WTC11 (cell line): ENCODE measurements around the gene SNCA. TPM values are rescaled to one million over a fixed set of nuclear protein-coding genes. Genes with fewer than 3 reads are reported as not detected.

Source experiments
- ATAC-seq: fragments of 200-7000 bp; cut with Tn5 transposase; 2 replicates; pipeline ENCODE4 v1.10.0; 2021; ENCODE audit warnings: mild to moderate bottlenecking, moderate library complexity
- Bru-seq: library from RNA; stranded (reverse); fragments of 400-500 nt; gene quantifications from one replicate; lab custom pipeline; 2021; lab: Mats Ljungman, UMichigan
- CTCF ChIA-PET: fragments of 300-600 bp; sonication (Branson Sonifier 250); formaldehyde crosslinking; loops from one replicate; lab custom pipeline; 2021; ENCODE audit warnings: antibody characterized with exemption; lab: Charles Lee
- POLR2A ChIA-PET: fragments of 350-600 bp; sonication (Branson Sonifier 250); formaldehyde crosslinking; loops from one replicate; lab custom pipeline; 2021; ENCODE audit warnings: antibody characterized with exemption; lab: Charles Lee
- DNase-seq: peaks from one replicate; pipeline ENCODE4 v3.0.0; 2021; ENCODE audit warnings: low spot score
- H3K27ac Mint-ChIP-seq: 2 replicates; pipeline ENCODE4 v1.8.0; 2021; ENCODE audit warnings: mixed read lengths
- H3K27me3 Mint-ChIP-seq: 2 replicates; pipeline ENCODE4 v1.8.0; 2021; ENCODE audit warnings: low read depth, mild to moderate bottlenecking, moderate library complexity, mixed read lengths
- H3K36me3 Mint-ChIP-seq: 2 replicates; pipeline ENCODE4 v1.8.0; 2021; ENCODE audit warnings: mixed read lengths
- H3K4me1 Mint-ChIP-seq: 2 replicates; pipeline ENCODE4 v1.8.0; 2022; ENCODE audit warnings: mixed read lengths
- H3K4me3 Mint-ChIP-seq: 2 replicates; pipeline ENCODE4 v1.8.0; 2021; ENCODE audit warnings: mild to moderate bottlenecking, moderate library complexity, mixed read lengths
- H3K9me3 Mint-ChIP-seq: 2 replicates; pipeline ENCODE4 v1.8.0; 2021; ENCODE audit warnings: mixed read lengths
- CBFB ChIP-seq: sonication (generic); formaldehyde crosslinking; IDR thresholded peaks from 2 replicates; pipeline ENCODE4 v1.8.1; 2022; ENCODE audit warnings: mild to moderate bottlenecking, low read depth, missing genetic modification reagents
- CREM ChIP-seq: sonication (generic); formaldehyde crosslinking; IDR thresholded peaks from 2 replicates; pipeline ENCODE4 v1.8.1; 2022; ENCODE audit warnings: mild to moderate bottlenecking, missing genetic modification reagents, moderate library complexity
- ESRRA ChIP-seq: sonication (generic); formaldehyde crosslinking; IDR thresholded peaks from 2 replicates; pipeline ENCODE4 v1.8.1; 2022; ENCODE audit warnings: mild to moderate bottlenecking, missing genetic modification reagents, borderline replicate concordance
- ETV6 ChIP-seq: sonication (generic); formaldehyde crosslinking; IDR thresholded peaks from 2 replicates; pipeline ENCODE4 v1.8.1; 2022; ENCODE audit warnings: mild to moderate bottlenecking, missing genetic modification reagents
- FOXK1 ChIP-seq: sonication (generic); formaldehyde crosslinking; IDR thresholded peaks from 2 replicates; pipeline ENCODE4 v1.8.0; 2022; ENCODE audit warnings: mild to moderate bottlenecking, moderate library complexity, missing genetic modification reagents
- FOXP1 ChIP-seq: sonication (generic); formaldehyde crosslinking; IDR thresholded peaks from 2 replicates; pipeline ENCODE4 v1.8.0; 2022; ENCODE audit warnings: missing genetic modification reagents, mild to moderate bottlenecking, moderate library complexity, borderline replicate concordance
- GABPB1 ChIP-seq: sonication (generic); formaldehyde crosslinking; IDR thresholded peaks from 2 replicates; pipeline ENCODE4 v1.8.1; 2023; ENCODE audit warnings: mild to moderate bottlenecking, missing genetic modification reagents
- GTF2I ChIP-seq: fragments of 250-450 bp; sonication (Bioruptor Pico); conservative IDR thresholded peaks from 2 replicates; pipeline ENCODE4 v1.4.0; 2021; ENCODE audit warnings: mild to moderate bottlenecking
- HMGA2 ChIP-seq: fragments of 250-450 bp; sonication (Bioruptor Pico); IDR thresholded peaks from 2 replicates; pipeline ENCODE4 v1.4.0; 2021; ENCODE audit warnings: mild to moderate bottlenecking, moderate library complexity
- JAZF1 ChIP-seq: fragments of 250-450 bp; sonication (Bioruptor Pico); IDR thresholded peaks from 2 replicates; pipeline ENCODE4 v1.9.0; 2021; ENCODE audit warnings: moderate library complexity, mild to moderate bottlenecking, inconsistent platforms
- NFATC4 ChIP-seq: fragments of 250-450 bp; sonication (Bioruptor Pico); IDR thresholded peaks from 2 replicates; pipeline ENCODE4 v1.9.0; 2021; ENCODE audit warnings: mild to moderate bottlenecking
- NFE2L1 ChIP-seq: sonication (generic); formaldehyde crosslinking; IDR thresholded peaks from 2 replicates; pipeline ENCODE4 v1.8.1; 2023; ENCODE audit warnings: missing genetic modification reagents
- NR1H2 ChIP-seq: sonication (generic); formaldehyde crosslinking; IDR thresholded peaks from 2 replicates; pipeline ENCODE4 v1.9.0; 2021; ENCODE audit warnings: mild to moderate bottlenecking, moderate library complexity, missing genetic modification reagents
- PRRX2 ChIP-seq: fragments of 250-450 bp; sonication (Bioruptor Pico); IDR thresholded peaks from 2 replicates; pipeline ENCODE4 v1.8.0; 2021; ENCODE audit warnings: mild to moderate bottlenecking
- RORB ChIP-seq: fragments of 250-450 bp; sonication (Bioruptor Pico); IDR thresholded peaks from 2 replicates; pipeline ENCODE4 v1.9.0; 2021; ENCODE audit warnings: mild to moderate bottlenecking
- SOX15 ChIP-seq: fragments of 250-450 bp; sonication (Bioruptor Pico); IDR thresholded peaks from 2 replicates; pipeline ENCODE4 v1.9.0; 2021; ENCODE audit warnings: mild to moderate bottlenecking
- SP1 ChIP-seq: sonication (generic); formaldehyde crosslinking; conservative IDR thresholded peaks from 2 replicates; pipeline ENCODE4 v1.8.1; 2022; ENCODE audit warnings: missing genetic modification reagents
- TEAD4 ChIP-seq: sonication (generic); formaldehyde crosslinking; IDR thresholded peaks from 2 replicates; pipeline ENCODE4 v1.8.0; 2022; ENCODE audit warnings: mild to moderate bottlenecking, missing genetic modification reagents
- ZBTB21 ChIP-seq: sonication (generic); formaldehyde crosslinking; IDR thresholded peaks from 2 replicates; pipeline ENCODE4 v1.8.1; 2023; ENCODE audit warnings: mild to moderate bottlenecking, missing genetic modification reagents, borderline replicate concordance
- ZNF263 ChIP-seq: sonication (generic); formaldehyde crosslinking; IDR thresholded peaks from 2 replicates; pipeline ENCODE4 v1.8.1; 2022; ENCODE audit warnings: low read depth, mild to moderate bottlenecking, moderate library complexity, missing genetic modification reagents
- ZNF396 ChIP-seq: fragments of 250-450 bp; sonication (Bioruptor Pico); IDR thresholded peaks from 2 replicates; pipeline ENCODE4 v1.8.0; 2021; ENCODE audit warnings: mild to moderate bottlenecking, moderate library complexity, borderline replicate concordance
- long read RNA-seq, 3 experiments: library from RNA in 1 of 3; library from capped mRNA in 1 of 3; library from polyadenylated mRNA in 1 of 3; unstranded in 2 of 3; stranded (forward) in 1 of 3; transcript quantifications; one replicate each; pipeline ENCODE4 v2.0.0, GENCODE V29; 2021
- total RNA-seq: library from RNA; stranded (reverse); gene quantifications from 3 replicates; pipeline ENCODE4 v1.2.3, GENCODE V29; 2021
- TF ChIP-seq, protein P1 (sequence below): sonication (generic); formaldehyde crosslinking; IDR thresholded peaks from 2 replicates; pipeline ENCODE4 v1.8.0; 2022; ENCODE audit warnings: mild to moderate bottlenecking, missing genetic modification reagents
- TF ChIP-seq, protein P2 (sequence below): fragments of 200-600 bp; IDR thresholded peaks from 2 replicates; pipeline ENCODE4 v1.8.0; 2022; ENCODE audit warnings: antibody characterized with exemption
- TF ChIP-seq, protein P3 (sequence below): fragments of 250-450 bp; sonication (Bioruptor Pico); IDR thresholded peaks from 2 replicates; pipeline ENCODE4 v1.9.0; 2021; ENCODE audit warnings: mild to moderate bottlenecking, borderline replicate concordance
- TF ChIP-seq, protein P4 (sequence below): sonication (generic); formaldehyde crosslinking; IDR thresholded peaks from 2 replicates; pipeline ENCODE4 v1.8.1; 2022; ENCODE audit warnings: low read depth, missing genetic modification reagents, borderline replicate concordance
- TF ChIP-seq, protein P5 (sequence below): sonication (generic); formaldehyde crosslinking; IDR thresholded peaks from 2 replicates; pipeline ENCODE4 v1.8.1; 2022; ENCODE audit warnings: mild to moderate bottlenecking, missing genetic modification reagents, moderate library complexity, borderline replicate concordance
- TF ChIP-seq, protein P6 (sequence below): fragments of 250-450 bp; sonication (Bioruptor Pico); IDR thresholded peaks from 2 replicates; pipeline ENCODE4 v2.1.2; 2022; ENCODE audit warnings: mild to moderate bottlenecking, moderate library complexity

SNCA gene
- total RNA-seq (14.6 to 16.1 TPM (median 15.0 TPM) in 3 replicates), Bru-seq, nascent RNA (percentile 63 among the genes with signal in this experiment)
- long read RNA-seq, experiment 1, transcript SNCA-205 (6 exons, 1,290 nt), result major isoform, 56 of 62 reads
- long read RNA-seq, experiment 1, partial matches to known transcripts, result 2 of 62 reads
- long read RNA-seq, experiment 1, other reads (novel, unspliced or antisense), result 3 of 62 reads
- long read RNA-seq, experiment 2, transcript SNCA-205 (6 exons, 1,290 nt), result major isoform, 20 of 30 reads
- long read RNA-seq, experiment 2, partial matches to known transcripts, result 4 of 30 reads
- long read RNA-seq, experiment 2, other reads (novel, unspliced or antisense), result 5 of 30 reads
- long read RNA-seq, experiment 3, transcript SNCA-205 (6 exons, 1,290 nt), result major isoform, 59 of 77 reads
- long read RNA-seq, experiment 3, transcript SNCA-203 (6 exons, 1,420 nt), result minor isoform, 5 of 77 reads
- long read RNA-seq, experiment 3, partial matches to known transcripts, result 7 of 77 reads
- long read RNA-seq, experiment 3, other reads (novel, unspliced or antisense), result 1 of 77 reads

DNA sequence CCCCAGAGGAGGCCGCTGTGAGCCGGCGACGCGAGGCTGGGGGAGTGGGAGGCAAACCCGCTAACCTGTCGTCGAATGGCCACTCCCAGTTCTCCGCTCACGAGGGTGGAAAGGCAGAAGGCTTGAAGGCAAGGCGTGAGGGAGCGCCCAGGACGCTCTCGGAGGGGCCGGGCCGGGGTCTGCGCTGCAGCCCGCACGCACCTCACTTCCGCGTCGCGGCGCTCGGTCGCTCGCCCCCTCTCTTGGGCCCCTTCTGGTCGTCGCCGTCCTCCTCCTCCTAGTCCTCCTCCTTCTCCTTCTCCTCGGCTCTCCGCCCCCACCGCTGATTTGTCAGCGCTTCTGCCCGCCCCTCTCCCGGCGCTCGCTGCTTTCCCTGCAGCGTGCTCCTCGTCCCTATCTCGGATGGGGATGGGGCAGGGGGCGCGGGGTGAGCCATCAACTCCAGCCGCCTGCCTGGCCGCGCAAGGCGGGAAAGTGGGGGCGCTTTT is at the start of gene SNCA:
Gene SNCA, minus strand, starts transcription at position 265 of the 488 bp plus-strand sequence. CDS start 1,494 bp downstream, outside the sequence.
- Mint-ChIP-seq H3K27ac (peak within 1 kb of the TSS; percentile 95), H3K4me3 (peak within 1 kb of the TSS; percentile 80), H3K36me3 (0 out of 2 replicates have a peak, but pooled peaks cover 7% of the 10 kb centered on the region), H3K9me3 (no peaks in the 10 kb centered on the region), H3K4me1 (peaks cover 16% of the 10 kb centered on the region), H3K27me3 (peaks cover 21% of the 10 kb centered on the region)
- peak; percentile 82 for ATAC-seq
- CTCF ChIA-PET, result no interaction called here
- peak; percentile 87 for DNase-seq
- POLR2A ChIA-PET, result interaction anchor here (1.0 kb wide), 1 partner anchor 156 kb away, joined by 3 read pairs; no protein-coding TSS in a partner anchor
- TF ChIP-seq, protein P1, sequence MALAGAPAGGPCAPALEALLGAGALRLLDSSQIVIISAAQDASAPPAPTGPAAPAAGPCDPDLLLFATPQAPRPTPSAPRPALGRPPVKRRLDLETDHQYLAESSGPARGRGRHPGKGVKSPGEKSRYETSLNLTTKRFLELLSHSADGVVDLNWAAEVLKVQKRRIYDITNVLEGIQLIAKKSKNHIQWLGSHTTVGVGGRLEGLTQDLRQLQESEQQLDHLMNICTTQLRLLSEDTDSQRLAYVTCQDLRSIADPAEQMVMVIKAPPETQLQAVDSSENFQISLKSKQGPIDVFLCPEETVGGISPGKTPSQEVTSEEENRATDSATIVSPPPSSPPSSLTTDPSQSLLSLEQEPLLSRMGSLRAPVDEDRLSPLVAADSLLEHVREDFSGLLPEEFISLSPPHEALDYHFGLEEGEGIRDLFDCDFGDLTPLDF (CRISPR knock-in tag), result no peak
- TF ChIP-seq HMGA2 (CRISPR knock-in tag) (no peak), RORB (CRISPR knock-in tag) (no peak), JAZF1 (CRISPR knock-in tag) (no peak), ZBTB21 (no peak), CBFB (CRISPR knock-in tag) (no peak; the same call in 1 of the 2 replicates), NR1H2 (CRISPR knock-in tag) (no peak), GTF2I (no peak), SOX15 (no peak), ESRRA (CRISPR knock-in tag) (peak; percentile 78; the same call in 1 of the 2 replicates), NFATC4 (CRISPR knock-in tag) (no peak), ETV6 (CRISPR knock-in tag) (peak; percentile 78; the same call in 1 of the 2 replicates), FOXP1 (CRISPR knock-in tag) (peak; percentile 30; the same call in 1 of the 2 replicates), ZNF396 (CRISPR knock-in tag) (no peak), SP1 (CRISPR knock-in tag) (peak; percentile 8; the same call in 1 of the 2 replicates), TEAD4 (CRISPR knock-in tag) (no peak), NFE2L1 (no peak), CREM (CRISPR knock-in tag) (no peak), FOXK1 (CRISPR knock-in tag) (no peak), PRRX2 (CRISPR knock-in tag) (no peak), GABPB1 (CRISPR knock-in tag) (no peak), ZNF263 (CRISPR knock-in tag) (peak; percentile 99)
- TF ChIP-seq, protein P2, sequence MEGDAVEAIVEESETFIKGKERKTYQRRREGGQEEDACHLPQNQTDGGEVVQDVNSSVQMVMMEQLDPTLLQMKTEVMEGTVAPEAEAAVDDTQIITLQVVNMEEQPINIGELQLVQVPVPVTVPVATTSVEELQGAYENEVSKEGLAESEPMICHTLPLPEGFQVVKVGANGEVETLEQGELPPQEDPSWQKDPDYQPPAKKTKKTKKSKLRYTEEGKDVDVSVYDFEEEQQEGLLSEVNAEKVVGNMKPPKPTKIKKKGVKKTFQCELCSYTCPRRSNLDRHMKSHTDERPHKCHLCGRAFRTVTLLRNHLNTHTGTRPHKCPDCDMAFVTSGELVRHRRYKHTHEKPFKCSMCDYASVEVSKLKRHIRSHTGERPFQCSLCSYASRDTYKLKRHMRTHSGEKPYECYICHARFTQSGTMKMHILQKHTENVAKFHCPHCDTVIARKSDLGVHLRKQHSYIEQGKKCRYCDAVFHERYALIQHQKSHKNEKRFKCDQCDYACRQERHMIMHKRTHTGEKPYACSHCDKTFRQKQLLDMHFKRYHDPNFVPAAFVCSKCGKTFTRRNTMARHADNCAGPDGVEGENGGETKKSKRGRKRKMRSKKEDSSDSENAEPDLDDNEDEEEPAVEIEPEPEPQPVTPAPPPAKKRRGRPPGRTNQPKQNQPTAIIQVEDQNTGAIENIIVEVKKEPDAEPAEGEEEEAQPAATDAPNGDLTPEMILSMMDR, result no peak
- TF ChIP-seq, protein P3, sequence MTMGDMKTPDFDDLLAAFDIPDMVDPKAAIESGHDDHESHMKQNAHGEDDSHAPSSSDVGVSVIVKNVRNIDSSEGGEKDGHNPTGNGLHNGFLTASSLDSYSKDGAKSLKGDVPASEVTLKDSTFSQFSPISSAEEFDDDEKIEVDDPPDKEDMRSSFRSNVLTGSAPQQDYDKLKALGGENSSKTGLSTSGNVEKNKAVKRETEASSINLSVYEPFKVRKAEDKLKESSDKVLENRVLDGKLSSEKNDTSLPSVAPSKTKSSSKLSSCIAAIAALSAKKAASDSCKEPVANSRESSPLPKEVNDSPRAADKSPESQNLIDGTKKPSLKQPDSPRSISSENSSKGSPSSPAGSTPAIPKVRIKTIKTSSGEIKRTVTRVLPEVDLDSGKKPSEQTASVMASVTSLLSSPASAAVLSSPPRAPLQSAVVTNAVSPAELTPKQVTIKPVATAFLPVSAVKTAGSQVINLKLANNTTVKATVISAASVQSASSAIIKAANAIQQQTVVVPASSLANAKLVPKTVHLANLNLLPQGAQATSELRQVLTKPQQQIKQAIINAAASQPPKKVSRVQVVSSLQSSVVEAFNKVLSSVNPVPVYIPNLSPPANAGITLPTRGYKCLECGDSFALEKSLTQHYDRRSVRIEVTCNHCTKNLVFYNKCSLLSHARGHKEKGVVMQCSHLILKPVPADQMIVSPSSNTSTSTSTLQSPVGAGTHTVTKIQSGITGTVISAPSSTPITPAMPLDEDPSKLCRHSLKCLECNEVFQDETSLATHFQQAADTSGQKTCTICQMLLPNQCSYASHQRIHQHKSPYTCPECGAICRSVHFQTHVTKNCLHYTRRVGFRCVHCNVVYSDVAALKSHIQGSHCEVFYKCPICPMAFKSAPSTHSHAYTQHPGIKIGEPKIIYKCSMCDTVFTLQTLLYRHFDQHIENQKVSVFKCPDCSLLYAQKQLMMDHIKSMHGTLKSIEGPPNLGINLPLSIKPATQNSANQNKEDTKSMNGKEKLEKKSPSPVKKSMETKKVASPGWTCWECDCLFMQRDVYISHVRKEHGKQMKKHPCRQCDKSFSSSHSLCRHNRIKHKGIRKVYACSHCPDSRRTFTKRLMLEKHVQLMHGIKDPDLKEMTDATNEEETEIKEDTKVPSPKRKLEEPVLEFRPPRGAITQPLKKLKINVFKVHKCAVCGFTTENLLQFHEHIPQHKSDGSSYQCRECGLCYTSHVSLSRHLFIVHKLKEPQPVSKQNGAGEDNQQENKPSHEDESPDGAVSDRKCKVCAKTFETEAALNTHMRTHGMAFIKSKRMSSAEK (CRISPR knock-in tag), result no peak
- TF ChIP-seq, protein P4, sequence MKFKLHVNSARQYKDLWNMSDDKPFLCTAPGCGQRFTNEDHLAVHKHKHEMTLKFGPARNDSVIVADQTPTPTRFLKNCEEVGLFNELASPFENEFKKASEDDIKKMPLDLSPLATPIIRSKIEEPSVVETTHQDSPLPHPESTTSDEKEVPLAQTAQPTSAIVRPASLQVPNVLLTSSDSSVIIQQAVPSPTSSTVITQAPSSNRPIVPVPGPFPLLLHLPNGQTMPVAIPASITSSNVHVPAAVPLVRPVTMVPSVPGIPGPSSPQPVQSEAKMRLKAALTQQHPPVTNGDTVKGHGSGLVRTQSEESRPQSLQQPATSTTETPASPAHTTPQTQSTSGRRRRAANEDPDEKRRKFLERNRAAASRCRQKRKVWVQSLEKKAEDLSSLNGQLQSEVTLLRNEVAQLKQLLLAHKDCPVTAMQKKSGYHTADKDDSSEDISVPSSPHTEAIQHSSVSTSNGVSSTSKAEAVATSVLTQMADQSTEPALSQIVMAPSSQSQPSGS (CRISPR knock-in tag), result no peak
- TF ChIP-seq, protein P5, sequence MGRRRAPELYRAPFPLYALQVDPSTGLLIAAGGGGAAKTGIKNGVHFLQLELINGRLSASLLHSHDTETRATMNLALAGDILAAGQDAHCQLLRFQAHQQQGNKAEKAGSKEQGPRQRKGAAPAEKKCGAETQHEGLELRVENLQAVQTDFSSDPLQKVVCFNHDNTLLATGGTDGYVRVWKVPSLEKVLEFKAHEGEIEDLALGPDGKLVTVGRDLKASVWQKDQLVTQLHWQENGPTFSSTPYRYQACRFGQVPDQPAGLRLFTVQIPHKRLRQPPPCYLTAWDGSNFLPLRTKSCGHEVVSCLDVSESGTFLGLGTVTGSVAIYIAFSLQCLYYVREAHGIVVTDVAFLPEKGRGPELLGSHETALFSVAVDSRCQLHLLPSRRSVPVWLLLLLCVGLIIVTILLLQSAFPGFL, result no peak
- TF ChIP-seq, protein P6, sequence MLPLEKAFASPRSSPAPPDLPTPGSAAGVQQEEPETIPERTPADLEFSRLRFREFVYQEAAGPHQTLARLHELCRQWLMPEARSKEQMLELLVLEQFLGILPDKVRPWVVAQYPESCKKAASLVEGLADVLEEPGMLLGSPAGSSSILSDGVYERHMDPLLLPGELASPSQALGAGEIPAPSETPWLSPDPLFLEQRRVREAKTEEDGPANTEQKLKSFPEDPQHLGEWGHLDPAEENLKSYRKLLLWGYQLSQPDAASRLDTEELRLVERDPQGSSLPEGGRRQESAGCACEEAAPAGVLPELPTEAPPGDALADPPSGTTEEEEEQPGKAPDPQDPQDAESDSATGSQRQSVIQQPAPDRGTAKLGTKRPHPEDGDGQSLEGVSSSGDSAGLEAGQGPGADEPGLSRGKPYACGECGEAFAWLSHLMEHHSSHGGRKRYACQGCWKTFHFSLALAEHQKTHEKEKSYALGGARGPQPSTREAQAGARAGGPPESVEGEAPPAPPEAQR (CRISPR knock-in tag), result no peak
